Right lobe of liver (tissue), 4 donors: ENCODE data around the gene PEAK1.

Experiments
- CTCF ChIP-seq, 4 donors: fragments of 200-600 bp in 3 of 4; fragments of 450-650 bp in 1 of 4; IDR thresholded peaks; one replicate each; pipeline versions ENCODE4 v1.5.1 to v1.8.0; 2016 to 2022; ENCODE audit warnings: antibody characterized with exemption in 4 of 4, mild to moderate bottlenecking in 2 of 4
- POLR2A ChIP-seq: fragments of 450-650 bp; IDR thresholded peaks from one replicate; pipeline ENCODE4 v1.6.1; 2017; ENCODE audit warnings: antibody characterized with exemption, mild to moderate bottlenecking
- donor health status: DM: no; HTN: no; CAD: no.
- donor health status: DM: no; HTN: no; CAD: no.
- donor health status: DM: no; HTN: yes; CAD: no.

GRCh38 chr15:77455696-77456321, 35.9 kb upstream of the PEAK1 start:
- TF ChIP-seq CTCF (IDR thresholded peaks at IDR 0.05) (no peak), POLR2A (no peak)
